GM12878 (cell line): ENCODE data around the gene NHSL2.

Source experiments
- EZH2 ChIP-seq: IDR thresholded peaks from 2 replicates; pipeline ENCODE4 v1.6.1; 2012; ENCODE audit warnings: low read depth, mild to moderate bottlenecking, control low read depth, inconsistent platforms, low read length, borderline replicate concordance; ENCODE audit not compliant: control insufficient read depth
- GABPA ChIP-seq: IDR thresholded peaks from 2 replicates; pipeline ENCODE4 v1.6.1; 2014; ENCODE audit warnings: antibody characterized with exemption, low read depth, mild to moderate bottlenecking, inconsistent platforms
- RB1 ChIP-seq: fragments of 450-650 bp; formaldehyde crosslinking; IDR thresholded peaks from 2 replicates; pipeline ENCODE4 v1.6.1; 2017; ENCODE audit warnings: mild to moderate bottlenecking, borderline replicate concordance
- ZNF274 ChIP-seq: IDR thresholded peaks from one replicate; pipeline ENCODE4 v1.8.0; 2011; ENCODE audit not compliant: insufficient read length, insufficient read depth
- TF ChIP-seq, protein P1 (sequence below), 3 experiments: IDR thresholded peaks in 2 of 3; conservative IDR thresholded peaks in 1 of 3; 2 replicates each; pipeline ENCODE4 v1.5.1; 2011; ENCODE audit warnings: low read depth in 3 of 3, low read length in 3 of 3, mild to moderate bottlenecking in 3 of 3, control low read depth in 2 of 3, moderate library complexity in 2 of 3, inconsistent platforms in 1 of 3, mixed read lengths in 1 of 3; ENCODE audit not compliant: control insufficient read depth in 2 of 3, insufficient read depth in 1 of 3; ENCODE audit errors: extremely low read depth in 1 of 3

DNA sequence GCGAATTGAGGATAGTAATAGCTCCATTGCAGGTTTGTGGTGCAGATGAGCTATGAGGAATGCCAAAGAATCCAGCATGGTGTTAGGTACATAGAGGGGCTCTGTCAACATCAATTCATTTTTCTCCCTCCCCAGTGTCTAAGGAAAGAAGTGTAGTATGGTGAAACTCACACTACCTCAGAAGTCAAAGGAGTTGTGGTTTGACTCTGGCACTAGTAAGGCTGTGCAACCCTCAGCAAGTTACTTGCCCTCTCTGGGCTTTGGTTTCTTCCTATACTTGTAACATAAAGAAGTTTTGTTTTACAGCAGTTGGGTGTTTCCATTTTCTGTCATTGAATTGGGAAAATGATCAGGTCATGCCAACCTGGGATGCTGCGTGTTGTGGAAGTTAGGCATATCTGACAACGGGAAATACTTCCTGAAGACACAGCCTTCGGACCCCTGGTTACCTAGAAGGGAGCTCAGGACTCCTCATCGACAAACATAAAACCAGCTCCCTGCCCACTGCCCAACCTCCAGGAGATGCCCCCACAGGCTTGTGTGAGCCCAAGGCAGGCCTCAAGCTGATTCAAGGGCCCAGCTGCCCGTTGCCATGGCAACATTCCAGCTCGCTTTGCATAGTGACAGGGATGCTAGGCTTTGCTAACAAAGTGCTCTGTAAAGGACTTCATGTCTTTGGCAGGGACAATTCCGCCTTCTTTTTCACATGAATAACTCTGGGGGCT is 149.7 kb downstream of the NHSL2 start:
- TF ChIP-seq GABPA, result no peak
- TF ChIP-seq RB1, result no peak
- TF ChIP-seq, protein P1, sequence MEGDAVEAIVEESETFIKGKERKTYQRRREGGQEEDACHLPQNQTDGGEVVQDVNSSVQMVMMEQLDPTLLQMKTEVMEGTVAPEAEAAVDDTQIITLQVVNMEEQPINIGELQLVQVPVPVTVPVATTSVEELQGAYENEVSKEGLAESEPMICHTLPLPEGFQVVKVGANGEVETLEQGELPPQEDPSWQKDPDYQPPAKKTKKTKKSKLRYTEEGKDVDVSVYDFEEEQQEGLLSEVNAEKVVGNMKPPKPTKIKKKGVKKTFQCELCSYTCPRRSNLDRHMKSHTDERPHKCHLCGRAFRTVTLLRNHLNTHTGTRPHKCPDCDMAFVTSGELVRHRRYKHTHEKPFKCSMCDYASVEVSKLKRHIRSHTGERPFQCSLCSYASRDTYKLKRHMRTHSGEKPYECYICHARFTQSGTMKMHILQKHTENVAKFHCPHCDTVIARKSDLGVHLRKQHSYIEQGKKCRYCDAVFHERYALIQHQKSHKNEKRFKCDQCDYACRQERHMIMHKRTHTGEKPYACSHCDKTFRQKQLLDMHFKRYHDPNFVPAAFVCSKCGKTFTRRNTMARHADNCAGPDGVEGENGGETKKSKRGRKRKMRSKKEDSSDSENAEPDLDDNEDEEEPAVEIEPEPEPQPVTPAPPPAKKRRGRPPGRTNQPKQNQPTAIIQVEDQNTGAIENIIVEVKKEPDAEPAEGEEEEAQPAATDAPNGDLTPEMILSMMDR (IDR thresholded peaks at IDR 0.05 in 2 of 3, conservative IDR thresholded peaks at IDR 0.05 in 1 of 3; ENCODE audit: control insufficient read depth in 2 of 3, extremely low read depth in 1 of 3, insufficient read depth in 1 of 3, low read depth in 3 of 3, low read length in 3 of 3), result no peak
- TF ChIP-seq EZH2, result no peak
- no peak for TF ChIP-seq ZNF274
